CD1c-positive myeloid dendritic cell (primary cell): ENCODE data around the gene FBLN5.
"Not testable (repeated sequence)": the region's sequence is repeated elsewhere in the genome, so short reads cannot be mapped to it uniquely, and the experiment has no call there.

Source experiments
- DNase-seq: peaks from one replicate; pipeline ENCODE4 v3.0.0-alpha.2; 2016; ENCODE audit errors: extremely low spot score

Gene FBLN5

DNA sequence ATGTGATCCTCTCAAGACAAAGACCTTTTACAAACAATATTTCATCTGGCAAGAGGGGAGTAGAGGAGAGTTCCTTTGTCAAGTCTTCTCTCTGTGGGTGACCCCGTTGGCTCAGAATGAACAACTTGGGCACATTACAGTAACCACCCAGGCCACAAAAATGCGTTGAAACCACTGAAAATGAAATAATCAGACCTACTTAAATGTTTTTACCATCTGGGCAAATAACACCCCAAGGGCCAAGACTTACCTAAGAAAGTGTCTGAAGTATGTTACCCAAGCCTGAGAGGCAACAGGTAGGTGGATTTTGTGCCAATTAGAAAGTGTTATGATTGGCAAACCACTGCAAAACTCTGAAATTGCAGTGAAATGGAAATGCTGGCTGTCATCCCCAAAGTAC is 81.4 kb downstream of the FBLN5 start:
- DNase-seq = no peak

DNA sequence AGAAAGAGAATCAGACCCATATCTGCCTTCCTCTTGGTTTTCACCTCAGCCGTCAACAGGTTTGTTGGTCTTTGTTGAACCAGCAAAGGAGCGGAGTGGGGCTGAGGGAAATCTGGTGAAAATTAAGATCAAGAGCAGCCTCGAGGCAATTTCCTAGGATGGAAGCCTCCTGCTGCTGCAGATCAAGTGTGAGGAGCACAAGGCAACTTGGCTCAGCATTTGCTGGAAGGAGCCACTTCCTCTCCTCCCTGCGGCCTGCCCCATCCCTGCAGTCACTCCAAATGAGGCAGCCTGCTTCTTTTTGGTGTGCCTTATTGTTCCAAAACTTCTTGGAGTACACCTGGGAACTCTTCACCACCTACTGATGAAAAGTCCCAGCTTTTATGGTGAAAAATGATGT is 85.1 kb downstream of the FBLN5 start:
- DNase-seq = no peak

DNA sequence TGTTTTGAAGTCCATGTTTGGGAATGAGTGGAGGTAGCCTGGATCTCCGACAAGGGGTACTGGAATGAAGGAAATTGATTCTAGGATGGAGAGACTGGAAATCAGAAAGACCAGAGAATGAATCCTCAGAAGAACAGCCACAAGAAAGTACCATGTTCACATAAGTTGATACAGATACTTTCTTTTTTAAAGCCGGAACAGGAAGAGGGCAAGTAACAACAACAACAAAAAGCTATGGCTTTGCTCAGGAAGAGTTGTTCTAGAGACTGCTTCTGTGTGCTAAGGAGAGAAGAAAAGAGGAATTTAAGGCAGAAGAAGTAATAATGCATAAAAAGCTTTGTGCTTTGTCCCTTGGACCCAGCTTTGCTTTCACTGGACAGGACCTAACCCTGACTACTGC is 86.4 kb downstream of the FBLN5 start:
- DNase-seq = no peak

DNA sequence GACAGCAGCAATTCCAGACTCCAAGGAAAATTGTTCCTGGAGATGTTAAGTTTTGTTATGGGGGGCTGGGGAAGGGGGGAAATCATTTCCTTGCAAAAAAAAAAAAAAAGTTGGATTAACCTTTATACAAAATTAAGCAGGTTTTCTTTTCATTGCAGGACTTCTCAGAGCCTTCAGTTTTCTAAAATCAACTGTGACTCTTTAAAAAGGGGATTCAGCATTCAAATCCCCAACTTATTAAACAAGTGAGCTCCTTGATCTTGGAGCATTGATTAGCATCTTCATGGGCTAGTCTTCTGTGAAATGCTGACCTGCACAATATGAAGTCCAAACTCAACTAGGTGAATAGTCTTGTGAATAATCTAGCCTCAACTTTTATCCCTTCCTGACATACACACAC is 87.3 kb downstream of the FBLN5 start:
- no peak for DNase-seq

DNA sequence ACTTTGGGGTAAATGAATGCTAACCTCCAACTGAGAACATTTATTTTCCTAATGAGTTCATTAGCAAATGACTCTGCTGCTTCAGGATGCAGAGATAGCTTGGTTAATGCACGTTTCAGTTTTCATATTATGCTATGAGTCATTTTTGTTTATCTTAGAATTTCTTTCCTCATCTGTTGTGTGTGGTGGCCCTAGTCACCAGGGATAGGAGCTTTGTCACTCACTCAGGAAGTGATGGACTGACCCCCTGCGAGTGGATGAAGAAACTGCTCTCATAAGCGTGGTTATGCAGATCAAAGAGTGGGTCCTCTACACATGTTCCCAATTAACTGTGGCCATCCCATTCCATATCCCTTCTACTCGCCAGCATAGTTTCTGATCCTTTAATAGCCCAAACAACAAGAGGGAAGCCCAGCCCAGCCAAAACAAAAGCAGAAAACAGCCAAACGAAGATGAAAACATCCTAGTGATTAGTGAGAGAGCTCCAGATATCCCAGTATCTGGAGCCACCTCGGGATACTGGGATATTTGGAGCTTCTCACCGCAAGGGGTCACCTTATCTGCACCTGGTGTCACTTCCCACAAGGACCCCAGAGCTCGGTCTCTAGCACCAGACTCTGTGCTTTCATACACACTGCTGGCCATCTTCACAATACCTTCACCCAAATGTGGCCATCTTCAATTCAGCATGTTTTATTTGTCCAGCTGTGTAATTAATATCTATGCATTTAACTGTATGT is 88.8 kb downstream of the FBLN5 start:
- peak; percentile 7 for DNase-seq

GRCh38 chr14:91857614-91858013 is 89.9 kb downstream of the FBLN5 start:
- no peak for DNase-seq

DNA sequence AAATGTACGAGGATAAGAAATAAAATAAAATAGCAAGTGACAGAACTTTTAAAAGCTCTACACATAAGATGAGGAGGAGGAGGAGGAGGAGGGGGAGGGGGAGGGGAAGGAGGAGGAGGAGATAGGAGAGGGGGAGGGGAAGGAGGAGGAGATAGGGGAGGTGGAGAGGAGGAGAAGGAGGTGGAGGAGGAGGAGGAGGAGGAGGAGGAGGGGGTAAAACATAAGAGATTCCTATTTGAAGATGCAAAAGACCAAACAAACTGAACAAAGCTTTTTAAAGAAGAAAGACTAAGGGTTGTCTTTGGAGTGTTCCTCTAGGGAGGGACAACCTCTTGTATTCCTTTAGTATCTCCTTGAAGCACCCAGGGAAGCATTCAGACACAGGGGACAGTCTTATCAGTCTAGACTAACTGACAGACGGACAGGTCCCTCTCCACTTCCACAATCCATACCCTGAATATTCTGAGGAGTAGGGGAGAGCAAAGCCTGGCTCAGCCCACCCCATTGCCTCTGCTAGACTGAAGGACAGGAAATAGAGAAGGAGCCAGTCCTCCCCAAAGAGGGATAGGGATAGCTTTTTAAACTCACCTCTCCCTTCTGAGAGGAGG is 93.1 kb downstream of the FBLN5 start:
- DNase-seq = no peak

GRCh38 chr14:91851563-91851962 is 95.9 kb downstream of the FBLN5 start:
- DNase-seq = no peak

- no peak for DNase-seq
Measured at GRCh38 chr14:91848504-91849001, 98.9 kb downstream of the FBLN5 start.

GRCh38 chr14:91847693-91848092 is 99.8 kb downstream of the FBLN5 start:
- no peak for DNase-seq

- DNase-seq = no peak
Measured at GRCh38 chr14:91845652-91846051, 101.8 kb downstream of the FBLN5 start.

GRCh38 chr14:91845056-91845455 is 102.4 kb downstream of the FBLN5 start:
- not testable (repeated sequence) for DNase-seq

GRCh38 chr14:91844029-91844428 is 103.5 kb downstream of the FBLN5 start:
- DNase-seq = no peak

- no peak for DNase-seq
Measured at GRCh38 chr14:91843437-91843836, 104.1 kb downstream of the FBLN5 start.

DNA sequence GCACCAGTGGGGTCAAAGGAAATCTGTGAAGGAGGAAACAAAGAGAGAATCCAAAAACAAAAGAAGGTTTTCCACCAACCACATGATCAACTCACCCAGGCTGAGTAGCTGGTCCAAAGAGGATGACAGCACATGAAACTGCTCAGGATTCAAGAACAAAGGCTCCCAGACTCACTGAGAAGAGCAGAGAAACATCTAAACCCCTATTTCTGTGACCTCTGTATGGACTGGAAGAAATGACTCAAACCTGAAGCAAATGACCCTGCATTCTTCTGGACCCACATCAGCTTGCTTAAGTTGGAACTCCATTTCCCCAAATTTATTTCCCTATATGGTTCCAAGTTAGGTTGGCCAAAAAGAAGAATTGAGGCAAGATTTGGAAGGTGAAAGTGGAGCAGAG is 106.4 kb downstream of the FBLN5 start:
- DNase-seq = peak; percentile 10

GRCh38 chr14:91839749-91840148 is 107.7 kb downstream of the FBLN5 start:
- DNase-seq = no peak

DNA sequence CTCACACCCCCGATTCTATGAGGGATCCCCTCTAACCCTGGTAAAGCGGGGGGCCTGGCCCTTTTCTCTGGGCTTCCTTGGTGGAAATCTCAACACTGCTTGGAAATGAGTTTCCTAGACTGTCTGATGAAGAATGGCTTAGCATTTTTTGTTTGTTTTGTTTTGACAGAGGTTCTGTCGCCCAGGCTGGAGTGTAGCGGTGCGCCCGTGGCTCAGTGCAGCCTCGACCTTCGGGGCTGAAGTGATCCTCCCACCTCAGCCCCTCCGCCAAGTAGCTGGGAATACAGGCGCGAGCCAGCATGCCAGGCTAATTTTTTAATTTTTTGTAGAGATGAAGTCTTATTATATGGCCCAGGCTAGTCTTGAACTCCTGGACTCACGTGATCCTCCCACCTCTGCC is 110.4 kb downstream of the FBLN5 start:
- no peak for DNase-seq

DNA sequence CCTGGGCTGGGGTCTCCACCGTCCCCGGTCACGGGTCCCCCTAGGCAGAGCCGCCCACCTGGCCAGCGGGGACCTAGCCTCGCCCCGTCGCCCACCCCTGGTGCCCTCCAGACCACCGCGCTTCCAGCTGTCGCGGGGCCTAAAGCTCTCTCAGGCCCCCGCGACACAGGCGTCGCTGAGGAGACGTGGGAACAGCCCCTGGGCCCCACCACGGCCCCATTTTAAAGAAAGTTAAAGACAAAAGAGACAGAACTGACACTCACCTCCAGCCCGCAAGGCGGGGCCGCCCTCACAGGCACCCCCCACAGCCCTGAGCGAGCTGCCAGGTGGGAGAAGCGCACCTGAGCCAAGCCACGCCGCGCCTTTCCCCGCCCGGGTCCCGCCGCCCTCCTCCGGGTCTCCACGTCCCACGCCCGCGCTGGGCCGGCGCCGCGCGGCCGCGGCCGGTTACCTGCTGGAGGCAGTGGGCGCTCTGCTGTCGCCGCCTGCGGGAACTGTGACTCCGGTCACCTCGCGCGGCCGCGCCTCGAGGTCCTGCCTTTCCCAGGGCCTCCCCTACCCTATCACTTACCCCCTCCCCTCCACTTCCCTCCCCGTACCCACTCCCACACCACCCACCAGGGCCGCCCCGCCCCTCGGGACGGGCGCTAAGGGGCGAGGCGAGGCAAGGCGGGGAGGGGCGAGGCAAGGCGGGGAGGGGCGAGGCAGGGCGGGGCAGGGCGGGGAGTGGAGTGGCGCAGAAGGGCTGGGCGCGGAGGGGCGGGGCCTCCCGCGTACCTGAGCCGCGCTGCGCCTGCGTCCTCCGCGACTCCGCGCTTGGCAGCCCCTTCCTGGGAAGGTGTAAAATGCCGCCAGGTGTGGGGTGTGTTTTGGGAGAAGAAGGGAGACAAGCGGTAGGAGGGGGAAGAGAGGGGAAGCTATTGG is 111.3 kb downstream of the FBLN5 start:
- peak; percentile 74 for DNase-seq

GRCh38 chr14:91835197-91835919 is 112.1 kb downstream of the FBLN5 start:
- no peak for DNase-seq

GRCh38 chr14:91834571-91834970 is 112.9 kb downstream of the FBLN5 start:
- DNase-seq = no peak

DNA sequence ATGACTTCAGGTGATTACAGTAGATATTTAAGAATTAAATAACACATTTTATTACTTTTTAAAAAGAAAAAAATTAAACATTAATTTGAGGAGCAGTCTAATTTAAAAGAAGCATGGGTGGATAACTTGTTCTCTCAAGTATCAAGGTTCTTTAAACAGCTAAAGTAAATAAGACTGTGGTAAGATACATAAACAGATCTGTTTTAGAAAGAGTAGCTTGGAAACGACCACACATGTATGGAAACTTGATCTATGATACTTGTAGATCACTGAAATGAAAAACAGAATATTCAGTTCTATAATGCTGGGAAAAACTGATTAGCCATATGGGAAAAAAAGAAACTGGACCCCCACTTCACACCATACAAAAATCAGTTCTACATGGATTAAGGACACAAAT is 116.2 kb downstream of the FBLN5 start:
- no peak for DNase-seq

- DNase-seq = no peak
Measured at GRCh38 chr14:91830777-91831176, 116.7 kb downstream of the FBLN5 start.
